Left cardiac atrium (tissue), 4 donors: ENCODE results near the gene BARHL1. TPM values are rescaled to one million over a fixed set of nuclear protein-coding genes. Genes with fewer than 3 reads are reported as not detected.

ENCODE experiments used
- ATAC-seq, 2 donors: fragments of 200-7000 bp; cut with Tn5 transposase; one replicate each; pipeline ENCODE4 v1.9.1; 2020; ENCODE audit warnings: mild to moderate bottlenecking in 2 of 2, moderate library complexity in 2 of 2
- DNase-seq: peaks from one replicate; pipeline ENCODE4 v3.0.0-alpha.2; 2020
- intact Hi-C, 2 donors: fragments of 100-400 bp; cut with DNase I; formaldehyde crosslinking; loops; one replicate each; pipeline versions ENCODE4 v1.14.1 to v1.15.1; 2022 to 2023
- long read RNA-seq: library from polyadenylated mRNA; unstranded; transcript quantifications from one replicate; pipeline ENCODE4 v2.0.0, GENCODE V29; 2021
- total RNA-seq, 2 donors: library from RNA; stranded (reverse); fragmentation: NEBNext Ultra II Directional; extraction: Animal tissue kit (Norgen Biotek cat#: 25700); gene quantifications; one replicate each; pipeline ENCODE4 v1.2.1, GENCODE V29; 2021
- donor health status: DM: no; HTN: yes; CAD: no.
- donor health status: DM: no; HTN: yes; CAD: no; lungs with severe emphysema.
- donor health status: DM: yes; HTN: yes; CAD: no.
- donor health status: Dilated cardiomyopathy.

Gene BARHL1
- not detected for total RNA-seq
- long read RNA-seq: 0 reads

DNA sequence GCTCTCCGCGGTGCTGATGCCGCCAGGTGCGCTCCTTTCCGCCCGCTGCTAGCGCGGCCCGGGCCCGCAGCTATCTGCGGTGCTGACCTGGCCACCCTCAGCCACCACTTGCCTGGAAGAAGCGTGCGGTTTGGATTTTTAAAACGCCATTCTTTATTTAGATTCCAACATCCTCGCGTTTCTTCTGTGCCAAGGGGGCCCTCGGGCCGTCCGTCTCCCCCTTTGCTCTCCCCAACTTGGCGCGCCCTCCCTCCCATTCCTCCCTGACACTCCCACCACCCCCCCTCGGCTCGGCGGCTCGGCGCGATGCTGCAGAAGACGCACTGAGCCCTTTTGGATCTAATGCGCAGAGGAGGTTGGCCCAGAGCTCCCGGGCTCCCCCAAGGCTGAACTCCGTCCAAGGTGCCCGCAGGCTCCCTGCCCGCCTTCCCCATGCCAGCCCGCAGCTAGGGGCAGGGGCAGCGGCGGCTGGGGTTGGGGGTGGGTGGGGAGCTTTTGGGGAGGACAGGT is at the start of gene BARHL1:
BARHL1 (plus strand) TSS at position 331 of the 510 bp plus-strand sequence. CDS start 192 bp downstream, outside the sequence.
- ATAC-seq: no peak
- intact Hi-C loops: no loop called here
- DNase-seq: no peak

GRCh38 chr9:132534832-132535231 is 47.6 kb upstream of the BARHL1 start:
- DNase-seq (no peak), ATAC-seq (no peak)
- intact Hi-C loops: no loop called here

GRCh38 chr9:132536124-132536523 is 46.3 kb upstream of the BARHL1 start:
- intact Hi-C loops: no loop called here
- no peak for ATAC-seq
- no peak for DNase-seq

DNA sequence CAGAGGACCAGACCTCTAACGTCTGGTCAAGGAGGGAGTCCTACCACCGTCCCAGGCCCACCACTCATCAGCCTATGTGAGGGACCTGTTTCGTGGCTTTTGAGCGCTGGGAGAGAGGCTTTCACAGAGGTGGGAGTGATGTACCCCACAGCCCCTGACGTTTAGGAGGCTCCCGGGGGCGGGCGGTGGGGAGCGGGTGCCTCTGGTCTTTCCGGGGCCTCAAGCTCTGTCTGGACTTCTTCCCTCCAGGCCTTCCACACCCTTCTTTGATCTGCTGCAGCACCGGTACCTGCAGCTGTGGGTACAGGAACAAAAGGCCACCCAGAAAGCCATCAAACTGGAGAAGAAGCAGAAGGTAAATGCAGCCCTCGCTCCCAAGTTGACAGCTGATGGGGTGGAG is 45.1 kb upstream of the BARHL1 start:
- no peak for DNase-seq
- no peak for ATAC-seq
- intact Hi-C loops: no loop called here

- DNase-seq: no peak
- ATAC-seq: no peak
- intact Hi-C loops: no loop called here
These were observed 44.3 kb upstream of the BARHL1 start for GRCh38 chr9:132538071-132538470.

DNA sequence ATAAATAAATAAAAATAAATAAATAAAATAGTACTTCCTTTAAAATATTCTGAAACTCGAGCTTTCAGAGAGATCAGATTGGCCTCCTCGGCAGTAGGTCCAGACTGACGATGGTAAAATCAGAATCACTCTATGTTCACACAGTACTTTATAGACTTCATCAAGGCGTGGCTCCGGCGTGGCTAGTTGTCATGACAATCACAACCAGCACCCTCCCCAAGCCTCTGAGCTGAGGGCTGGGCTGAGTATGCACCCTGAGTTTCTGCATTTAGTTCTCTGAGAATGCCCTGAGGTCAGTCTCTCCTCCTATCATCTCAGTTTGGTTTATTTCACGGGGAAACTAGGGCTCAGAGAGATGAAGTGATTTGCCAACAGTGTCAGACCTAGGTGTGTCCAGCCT is 43.3 kb upstream of the BARHL1 start:
- DNase-seq (no peak), ATAC-seq (no peak)
- intact Hi-C loops: no loop called here

DNA sequence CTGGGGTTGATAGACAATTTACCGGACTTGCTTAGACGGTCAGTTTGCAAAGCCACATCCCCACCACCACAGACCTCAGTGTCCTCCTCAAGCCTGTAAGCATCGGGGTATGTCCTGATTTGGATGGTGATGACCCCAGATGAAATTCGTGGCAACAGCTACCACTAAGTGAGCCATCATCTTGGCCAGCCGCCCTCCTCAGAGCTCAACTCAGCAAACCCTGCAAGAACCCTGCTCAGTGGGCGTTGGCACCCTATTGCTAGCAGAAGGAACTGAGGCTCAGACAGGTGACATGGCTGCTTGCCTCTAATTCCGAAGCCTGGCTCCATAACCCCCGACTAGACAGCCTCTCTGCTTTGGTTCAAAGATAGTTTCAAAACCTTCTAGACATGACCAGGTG is 41.4 kb upstream of the BARHL1 start:
- intact Hi-C loops: no loop called here
- DNase-seq (no peak), ATAC-seq (no peak)

GRCh38 chr9:132541870-132542830 is 40.3 kb upstream of the BARHL1 start:
- DNase-seq (no peak), ATAC-seq (no peak)
- intact Hi-C loops: no loop called here

DNA sequence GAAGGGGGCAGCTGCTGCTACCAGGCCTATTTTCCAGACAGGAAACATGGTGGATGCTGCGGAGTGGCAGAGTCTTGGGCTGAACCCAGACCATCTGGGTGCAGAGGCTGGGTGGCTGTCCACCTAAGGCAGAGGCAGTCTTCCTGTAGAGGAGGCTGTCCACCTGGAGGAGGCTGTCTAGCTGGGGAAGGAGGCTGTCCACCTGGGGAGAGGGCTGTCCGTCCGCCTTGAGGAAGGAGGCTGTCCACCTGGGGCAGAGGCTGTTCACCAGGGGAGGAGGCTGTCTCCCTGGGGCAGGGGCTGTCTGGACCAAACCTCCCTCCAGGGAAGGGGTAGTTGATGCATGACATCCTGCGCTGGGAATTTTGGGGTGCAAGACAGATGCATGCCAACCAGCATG is 39.2 kb upstream of the BARHL1 start:
- ATAC-seq: no peak
- DNase-seq: no peak
- intact Hi-C loops: no loop called here

- ATAC-seq: no peak
- intact Hi-C loops: no loop called here
- no peak for DNase-seq
These were observed 38.4 kb upstream of the BARHL1 start for GRCh38 chr9:132543960-132544359.

DNA sequence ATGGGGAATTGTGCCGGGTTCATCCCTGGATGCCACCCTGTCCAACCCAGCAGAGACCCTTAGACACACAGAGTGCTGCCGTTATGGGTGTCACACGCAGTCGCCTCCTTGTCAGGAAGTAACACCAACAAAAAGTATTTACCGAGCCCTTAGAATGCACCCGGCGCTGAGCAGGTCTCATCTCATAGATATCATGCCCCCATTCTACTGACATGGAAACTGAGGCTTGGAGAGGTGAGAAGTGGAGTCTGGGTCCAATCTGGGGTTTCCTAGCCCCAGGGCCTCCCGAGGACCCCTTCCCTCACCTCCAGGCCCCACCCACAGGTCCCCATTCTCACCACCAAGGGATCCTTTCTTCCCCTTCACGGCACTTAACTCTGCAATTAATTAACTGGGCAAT is 36.8 kb upstream of the BARHL1 start:
- no peak for DNase-seq
- intact Hi-C loops: no loop called here
- no peak for ATAC-seq

DNA sequence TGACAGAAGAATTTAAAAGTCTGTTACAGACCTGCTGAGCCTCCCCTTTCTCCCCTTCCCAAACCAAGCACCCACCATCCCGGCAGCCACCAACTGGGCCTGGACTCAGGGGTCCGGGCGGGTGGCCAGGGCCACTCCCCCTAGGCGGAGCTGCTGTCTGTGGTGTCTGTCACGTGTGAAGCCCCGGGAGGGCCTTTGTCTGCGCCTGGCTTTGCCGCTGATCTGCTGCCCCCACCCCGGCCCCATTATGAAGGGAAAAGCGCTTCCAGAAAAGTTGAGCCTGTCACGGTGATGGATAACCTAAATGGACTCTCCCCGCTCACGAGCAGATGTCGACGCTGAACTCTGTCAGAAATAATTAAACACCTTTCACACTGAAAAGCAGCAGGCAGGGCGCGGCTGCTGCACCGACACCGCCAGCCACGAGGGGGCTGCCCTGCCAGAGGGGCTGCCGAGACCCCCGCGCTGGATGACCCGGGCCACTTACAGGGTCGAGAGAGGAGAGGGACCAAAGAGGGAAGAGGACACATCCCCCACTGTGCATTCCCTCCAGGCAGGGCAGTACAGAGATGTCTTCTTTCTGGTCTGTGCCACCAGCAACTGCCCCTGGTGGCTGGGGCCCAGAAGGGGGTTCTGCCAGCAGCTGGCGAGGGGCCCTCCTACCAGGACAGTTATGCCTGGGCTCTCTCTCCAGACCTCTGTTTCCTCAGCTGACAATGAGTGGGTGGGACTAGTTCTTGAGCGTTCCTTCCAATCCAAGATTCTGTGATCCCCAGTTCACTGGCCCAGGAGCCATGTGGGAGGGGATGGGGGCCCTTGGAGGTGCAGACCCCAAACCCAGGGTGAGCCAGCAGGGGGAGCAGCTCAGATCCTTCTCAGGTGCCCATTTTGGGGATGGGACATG is 36.0 kb upstream of the BARHL1 start:
- intact Hi-C loops: no loop called here
- no peak for DNase-seq
- ATAC-seq: peak; percentile 77 to 86

DNA sequence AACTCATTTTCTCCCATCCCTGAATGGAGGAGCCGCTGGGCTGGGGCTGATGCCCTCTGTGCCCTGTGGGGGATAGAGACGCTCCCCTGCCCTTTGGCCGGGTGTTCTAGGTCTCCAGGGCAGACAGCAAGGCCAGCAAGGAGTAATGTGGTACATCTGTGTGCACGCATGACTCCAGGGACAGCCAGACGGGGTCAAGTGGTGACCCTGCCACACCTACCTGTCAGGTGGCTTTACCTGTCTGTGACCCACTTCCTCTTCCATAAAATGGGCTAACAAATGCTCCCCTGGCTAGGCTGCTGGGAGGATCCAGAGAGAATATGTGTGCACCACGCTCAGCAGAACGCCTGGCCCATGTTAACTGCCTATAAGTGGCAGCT is 35.4 kb upstream of the BARHL1 start:
- intact Hi-C loops: no loop called here
- DNase-seq: no peak

DNA sequence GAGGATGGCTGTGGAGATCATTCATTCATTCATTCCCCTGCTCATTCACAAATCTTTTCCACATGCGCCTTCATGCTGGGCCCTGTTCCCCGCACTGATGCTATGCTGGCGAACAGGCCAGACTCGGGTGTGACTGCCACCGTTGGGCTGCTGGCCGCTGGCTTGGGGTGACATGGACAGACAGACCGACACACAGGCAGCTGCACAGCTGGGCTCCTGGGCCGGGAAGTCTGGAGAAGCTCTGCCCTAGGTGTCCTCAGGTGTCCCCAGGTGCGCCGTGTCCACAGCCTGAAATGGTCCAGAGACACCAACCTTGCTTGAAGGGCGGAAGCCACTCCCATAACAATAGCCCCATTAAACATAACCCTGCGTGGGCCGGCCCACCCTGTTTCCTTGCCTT is 35.0 kb upstream of the BARHL1 start:
- intact Hi-C loops: no loop called here
- no peak for ATAC-seq
- DNase-seq: no peak

More for the DNA sequence above, 35.4 kb upstream of the BARHL1 start:
- no peak for ATAC-seq

- DNase-seq (no peak), ATAC-seq (no peak)
- intact Hi-C loops: no loop called here
These were observed 34.3 kb upstream of the BARHL1 start for GRCh38 chr9:132547976-132548730.

DNA sequence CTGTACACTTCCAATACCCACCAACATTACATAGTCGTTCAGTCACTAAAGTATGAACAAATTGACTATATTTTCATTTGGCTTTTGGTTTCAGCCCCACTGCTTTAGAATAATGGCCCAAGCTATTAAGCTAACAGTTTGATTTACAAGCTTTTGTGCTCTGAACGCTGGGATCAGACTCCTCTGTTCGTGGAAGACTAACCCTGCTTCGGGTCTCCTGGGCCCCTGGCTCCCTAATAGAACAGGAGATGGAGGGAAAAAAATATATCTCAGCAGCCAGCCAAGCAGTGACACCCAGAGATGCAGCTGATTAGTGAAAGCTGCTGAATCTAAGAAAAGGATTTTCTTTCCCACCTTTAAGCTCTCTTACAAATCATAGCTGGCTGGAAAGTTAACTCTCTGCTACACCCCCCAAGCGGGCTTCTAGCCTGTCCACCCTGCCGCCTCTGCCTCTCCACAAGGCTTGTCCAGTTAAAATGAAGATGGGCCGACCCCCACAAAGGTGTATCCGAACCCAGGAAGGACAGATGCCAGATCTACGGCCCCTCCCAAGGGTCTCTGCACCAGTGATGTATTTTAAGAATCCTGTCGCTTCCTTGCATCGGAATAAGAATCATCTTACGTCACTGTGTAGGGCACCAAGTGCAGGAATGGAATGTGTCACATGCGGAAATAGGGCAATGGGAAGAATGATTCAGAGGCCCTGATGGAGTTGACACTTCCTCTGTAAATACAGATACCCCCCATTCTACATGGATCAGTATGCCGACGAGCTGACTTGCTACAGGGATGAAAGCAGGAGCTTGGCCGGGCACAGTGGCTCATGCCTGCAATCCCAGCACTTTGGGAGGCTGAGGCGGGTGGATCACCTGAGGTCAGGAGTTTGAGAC is 33.4 kb upstream of the BARHL1 start:
- no peak for DNase-seq
- ATAC-seq: no peak
- intact Hi-C loops: no loop called here

DNA sequence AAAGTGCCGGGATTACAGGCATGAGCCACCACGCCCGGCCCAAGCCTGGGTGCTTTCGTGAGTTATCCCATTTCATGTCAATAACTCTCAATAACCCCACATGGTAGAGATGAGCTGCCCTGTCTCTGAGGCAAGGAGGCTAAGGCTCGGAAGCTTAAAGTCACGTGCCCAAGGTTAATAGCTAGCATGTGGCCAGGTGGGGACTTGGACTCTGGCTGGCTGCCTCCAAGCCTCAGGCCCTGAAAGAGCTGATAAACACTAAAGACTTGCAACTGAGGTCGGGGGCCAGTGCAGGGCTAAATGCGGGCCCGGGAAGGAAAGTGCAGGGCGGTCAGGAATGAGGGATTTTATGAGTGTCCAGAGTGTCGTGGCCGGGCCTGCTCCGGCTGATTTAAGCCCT is 30.9 kb upstream of the BARHL1 start:
- intact Hi-C loops: no loop called here
- ATAC-seq (no peak), DNase-seq (no peak)

- DNase-seq (no peak), ATAC-seq (no peak)
- intact Hi-C loops: no loop called here
These were observed 30.4 kb upstream of the BARHL1 start for GRCh38 chr9:132552041-132552440.
